ENCODE results near the gene ITPA. TPM values are rescaled to one million over a fixed set of nuclear protein-coding genes. Genes with fewer than 3 reads are reported as not detected.

ITPA gene
- total RNA-seq, 1 experiment from 2014 or later, result 42.5 TPM

- intact Hi-C loops (cut with micrococcal nuclease; ENCODE audit: unreplicated experiment), result no loop called here
- DNase-seq, result no peak
- Mint-ChIP-seq H3K36me3 (ENCODE audit: insufficient read depth, unreplicated experiment) (peaks cover 11% of the 10 kb centered on the region), H3K27me3 (ENCODE audit: unreplicated experiment) (no peaks in the 10 kb centered on the region), H3K4me1 (ENCODE audit: low read depth, unreplicated experiment) (no peaks in the 10 kb centered on the region), H3K9me3 (ENCODE audit: low read depth, unreplicated experiment) (no peaks in the 10 kb centered on the region), H3K4me3 (ENCODE audit: low read depth, unreplicated experiment) (no peak overlapping the region), H3K27ac (ENCODE audit: unreplicated experiment) (no peak overlapping the region)
- CTCF ChIA-PET, result interaction anchor here (0.6 kb wide), 2 partner anchors 9 to 102 kb away, joined by 4 to 6 read pairs; no protein-coding TSS in a partner anchor
- no TSS peak for BruUV-seq (replicated peaks)
- TF ChIP-seq CTCF (IDR thresholded peaks at IDR 0.05; ENCODE audit: unreplicated experiment), result no peak
These were observed 20.4 kb upstream of the ITPA start for GRCh38 chr20:3188823-3189413.

GRCh38 chr20:3189561-3190131, 19.7 kb upstream of the ITPA start:
- Mint-ChIP-seq H3K4me3 (ENCODE audit: low read depth, unreplicated experiment) (no peak overlapping the region), H3K9me3 (ENCODE audit: low read depth, unreplicated experiment) (no peaks in the 10 kb centered on the region), H3K27ac (ENCODE audit: unreplicated experiment) (no peak overlapping the region), H3K36me3 (ENCODE audit: insufficient read depth, unreplicated experiment) (peaks cover 11% of the 10 kb centered on the region), H3K27me3 (ENCODE audit: unreplicated experiment) (no peaks in the 10 kb centered on the region), H3K4me1 (ENCODE audit: low read depth, unreplicated experiment) (no peaks in the 10 kb centered on the region)
- CTCF ChIA-PET, result interaction anchor here (0.6 kb wide), 2 partner anchors 9 to 101 kb away, joined by 4 to 6 read pairs; no protein-coding TSS in a partner anchor
- BruUV-seq (replicated peaks), result no TSS peak
- intact Hi-C loops (cut with micrococcal nuclease; ENCODE audit: unreplicated experiment), result no loop called here
- DNase-seq, result no peak
- no peak for TF ChIP-seq CTCF (IDR thresholded peaks at IDR 0.05; ENCODE audit: unreplicated experiment)

DNA sequence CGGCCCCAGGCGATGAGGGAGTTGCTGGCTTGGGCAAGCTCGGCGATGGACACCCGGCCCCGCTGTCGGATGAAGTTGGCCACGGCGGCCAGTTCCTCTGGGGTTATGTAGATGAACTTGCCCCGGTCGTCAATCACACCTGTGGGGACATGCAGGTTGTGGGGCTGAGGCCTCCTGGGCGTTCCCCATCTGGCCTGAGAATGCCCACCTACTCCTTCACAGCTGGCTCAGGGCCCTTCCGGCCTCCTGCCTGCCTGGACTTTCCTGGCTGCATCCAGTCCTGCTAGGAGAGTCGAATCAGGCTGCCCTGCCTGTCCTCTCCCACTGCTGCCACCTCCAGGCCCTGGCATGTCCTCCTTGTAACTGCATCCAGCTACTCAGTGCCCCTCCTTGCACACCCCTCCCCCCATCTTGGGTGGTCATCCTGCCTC, 18.6 kb upstream of the ITPA start:
- no TSS peak for BruUV-seq (replicated peaks)
- H3K27ac Mint-ChIP-seq (ENCODE audit: unreplicated experiment), result no peak overlapping the region
- DNase-seq, result no peak
- H3K27me3 Mint-ChIP-seq (ENCODE audit: unreplicated experiment), result no peaks in the 10 kb centered on the region
- H3K4me3 Mint-ChIP-seq (ENCODE audit: low read depth, unreplicated experiment), result no peak overlapping the region
- H3K9me3 Mint-ChIP-seq (ENCODE audit: low read depth, unreplicated experiment), result no peaks in the 10 kb centered on the region
- H3K36me3 Mint-ChIP-seq (ENCODE audit: insufficient read depth, unreplicated experiment), result peaks cover 19% of the 10 kb centered on the region
- no peak for TF ChIP-seq CTCF (IDR thresholded peaks at IDR 0.05; ENCODE audit: unreplicated experiment)
- no peaks in the 10 kb centered on the region for H3K4me1 Mint-ChIP-seq (ENCODE audit: low read depth, unreplicated experiment)
- intact Hi-C loops (cut with micrococcal nuclease; ENCODE audit: unreplicated experiment), result no loop called here
- CTCF ChIA-PET, result no interaction called here

- TF ChIP-seq CTCF (IDR thresholded peaks at IDR 0.05; ENCODE audit: unreplicated experiment), result no peak
- Mint-ChIP-seq H3K9me3 (ENCODE audit: low read depth, unreplicated experiment) (no peaks in the 10 kb centered on the region), H3K27ac (ENCODE audit: unreplicated experiment) (no peak overlapping the region), H3K4me3 (ENCODE audit: low read depth, unreplicated experiment) (no peak overlapping the region), H3K36me3 (ENCODE audit: insufficient read depth, unreplicated experiment) (peaks cover 30% of the 10 kb centered on the region), H3K27me3 (ENCODE audit: unreplicated experiment) (no peaks in the 10 kb centered on the region), H3K4me1 (ENCODE audit: low read depth, unreplicated experiment) (no peaks in the 10 kb centered on the region)
- intact Hi-C loops (cut with micrococcal nuclease; ENCODE audit: unreplicated experiment), result no loop called here
- CTCF ChIA-PET, result no interaction called here
- no peak for DNase-seq
- BruUV-seq (replicated peaks), result no TSS peak
These were observed 16.9 kb upstream of the ITPA start for GRCh38 chr20:3192226-3193015.

Data from Calu3 (cell line).